H7 (cell line): ENCODE results near the gene SLC9A9. TPM values are rescaled to one million over a fixed set of nuclear protein-coding genes. Genes with fewer than 3 reads are reported as not detected.
"Not testable (repeated sequence)": the region's sequence is repeated elsewhere in the genome, so short reads cannot be mapped to it uniquely, and the experiment has no call there.

Experiments
- DNase-seq: peaks from one replicate; pipeline ENCODE4 v3.0.0; 2012
- H3K27me3 ChIP-seq: 2 replicates; pipeline ENCODE4 v1.6.0; 2011; ENCODE audit warnings: mild to moderate bottlenecking, low read length; ENCODE audit not compliant: control insufficient read depth, insufficient read depth
- H3K36me3 ChIP-seq: replicated peaks from 2 replicates; pipeline ENCODE4 v1.5.1; 2011; ENCODE audit warnings: low read length; ENCODE audit not compliant: control insufficient read depth, insufficient read depth
- H3K4me3 ChIP-seq: 2 replicates; pipeline ENCODE4 v1.5.1; 2011; ENCODE audit warnings: low read depth, mild to moderate bottlenecking, control low read depth, low read length, moderate library complexity; ENCODE audit not compliant: insufficient read depth
- total RNA-seq: library from RNA; depleted of rRNA; stranded (reverse); fragments of >200 nt; shearing (Covaris generic); gene quantifications from 2 replicates; pipeline ENCODE4 v1.2.3, GENCODE V29; 2014; rRNA removed

Gene SLC9A9
- total RNA-seq, result 4.1 and 7.2 TPM in 2 replicates

- Histone ChIP-seq H3K4me3 (peak within 1 kb of the TSS; percentile 31), H3K36me3 (no peaks in the 10 kb centered on the region), H3K27me3 (no peaks in the 10 kb centered on the region)
- DNase-seq, result peak; percentile 4
Observed at GRCh38 chr3:143847787-143848631, at the start of gene SLC9A9. Gene SLC9A9 (minus strand): TSS chr3:143848468. CDS start chr3:143848322, 146 bp downstream.

GRCh38 chr3:143897576-143898295 is 49.5 kb upstream of the SLC9A9 start:
- H3K27me3 ChIP-seq, result no peaks in the 10 kb centered on the region
- H3K36me3 ChIP-seq, result no peaks in the 10 kb centered on the region
- H3K4me3 ChIP-seq, result no peak overlapping the region
- DNase-seq, result no peak

GRCh38 chr3:143896486-143896885 is 48.2 kb upstream of the SLC9A9 start:
- Histone ChIP-seq H3K36me3 (no peaks in the 10 kb centered on the region), H3K4me3 (no peak overlapping the region), H3K27me3 (no peaks in the 10 kb centered on the region)
- no peak for DNase-seq

GRCh38 chr3:143895805-143896204 is 47.5 kb upstream of the SLC9A9 start:
- Histone ChIP-seq H3K27me3 (no peaks in the 10 kb centered on the region), H3K4me3 (no peak overlapping the region), H3K36me3 (no peaks in the 10 kb centered on the region)
- no peak for DNase-seq

- Histone ChIP-seq H3K36me3 (no peaks in the 10 kb centered on the region), H3K4me3 (no peak overlapping the region), H3K27me3 (no peaks in the 10 kb centered on the region)
- DNase-seq, result no peak
Observed at GRCh38 chr3:143888846-143889245, 40.6 kb upstream of the SLC9A9 start.

- H3K36me3 ChIP-seq, result no peaks in the 10 kb centered on the region
- no peak overlapping the region for H3K4me3 ChIP-seq
- no peak for DNase-seq
- no peaks in the 10 kb centered on the region for H3K27me3 ChIP-seq
Observed at GRCh38 chr3:143888166-143888565, 39.9 kb upstream of the SLC9A9 start.

GRCh38 chr3:143885780-143886427 is 37.6 kb upstream of the SLC9A9 start:
- no peak overlapping the region for H3K4me3 ChIP-seq
- DNase-seq, result peak; percentile 35
- no peaks in the 10 kb centered on the region for H3K27me3 ChIP-seq
- no peaks in the 10 kb centered on the region for H3K36me3 ChIP-seq

- Histone ChIP-seq H3K27me3 (no peaks in the 10 kb centered on the region), H3K4me3 (no peak overlapping the region), H3K36me3 (no peaks in the 10 kb centered on the region)
- DNase-seq, result no peak
Observed at GRCh38 chr3:143884861-143885260, 36.6 kb upstream of the SLC9A9 start.

- H3K4me3 ChIP-seq, result no peak overlapping the region
- no peaks in the 10 kb centered on the region for H3K27me3 ChIP-seq
- H3K36me3 ChIP-seq, result no peaks in the 10 kb centered on the region
- no peak for DNase-seq
Observed at GRCh38 chr3:143883151-143883550, 34.9 kb upstream of the SLC9A9 start.

GRCh38 chr3:143881095-143881494 is 32.8 kb upstream of the SLC9A9 start:
- no peaks in the 10 kb centered on the region for H3K27me3 ChIP-seq
- no peak for DNase-seq
- H3K36me3 ChIP-seq, result no peaks in the 10 kb centered on the region
- no peak overlapping the region for H3K4me3 ChIP-seq

- no peak for DNase-seq
- Histone ChIP-seq H3K4me3 (no peak overlapping the region), H3K36me3 (no peaks in the 10 kb centered on the region), H3K27me3 (no peaks in the 10 kb centered on the region)
Observed at GRCh38 chr3:143875546-143875945, 27.3 kb upstream of the SLC9A9 start.

- not testable (repeated sequence) for H3K27me3 ChIP-seq, H3K36me3 ChIP-seq, DNase-seq, H3K4me3 ChIP-seq
Observed at GRCh38 chr3:143873553-143873952, 25.3 kb upstream of the SLC9A9 start.

GRCh38 chr3:143865302-143865701 is 17.0 kb upstream of the SLC9A9 start:
- Histone ChIP-seq H3K36me3 (no peaks in the 10 kb centered on the region), H3K4me3 (no peak overlapping the region), H3K27me3 (no peaks in the 10 kb centered on the region)
- DNase-seq, result no peak

GRCh38 chr3:143859465-143860203 is 11.4 kb upstream of the SLC9A9 start:
- no peak for DNase-seq
- Histone ChIP-seq H3K27me3 (no peaks in the 10 kb centered on the region), H3K4me3 (no peak overlapping the region), H3K36me3 (no peaks in the 10 kb centered on the region)
